ENCODE results near the gene ACSF3. TPM values are rescaled to one million over a fixed set of nuclear protein-coding genes. Genes with fewer than 3 reads are reported as not detected.
A peak's percentile ranks its signal among the peaks of the same experiment; 100 is the strongest.
"Not testable (repeated sequence)": the region's sequence is repeated elsewhere in the genome, so short reads cannot be mapped to it uniquely, and the experiment has no call there.

The ACSF3 gene
- total RNA-seq, 1 donor from 2014 or later, result 19.7 TPM

GRCh38 chr16:89185887-89186592, 92.4 kb downstream of the ACSF3 start:
- DNase-seq (ENCODE audit: low read depth), result not testable (repeated sequence)

GRCh38 chr16:89186593-89187031, 93.0 kb downstream of the ACSF3 start:
- DNase-seq (ENCODE audit: low read depth), result not testable (repeated sequence)

- peak; percentile 40 for DNase-seq (ENCODE audit: low read depth)
These were observed 93.5 kb downstream of the ACSF3 start for GRCh38 chr16:89187032-89187769.

- peak; percentile 31 for DNase-seq (ENCODE audit: low read depth)
These were observed 94.2 kb downstream of the ACSF3 start for GRCh38 chr16:89187770-89188392.

GRCh38 chr16:89188471-89189357, 95.1 kb downstream of the ACSF3 start:
- DNase-seq (ENCODE audit: low read depth), result not testable (repeated sequence)

GRCh38 chr16:89189358-89190025, 95.8 kb downstream of the ACSF3 start:
- no peak for DNase-seq (ENCODE audit: low read depth)

- DNase-seq (ENCODE audit: low read depth), result no peak
These were observed 96.7 kb downstream of the ACSF3 start for GRCh38 chr16:89190150-89190958.

- DNase-seq (ENCODE audit: low read depth), result no peak
These were observed 97.6 kb downstream of the ACSF3 start for GRCh38 chr16:89191033-89191900.

- no peak for DNase-seq (ENCODE audit: low read depth)
These were observed 98.2 kb downstream of the ACSF3 start for GRCh38 chr16:89191901-89192185.

- not testable (repeated sequence) for DNase-seq (ENCODE audit: low read depth)
These were observed 98.7 kb downstream of the ACSF3 start for GRCh38 chr16:89192186-89192955.

GRCh38 chr16:89192956-89193575, 99.4 kb downstream of the ACSF3 start:
- no peak for DNase-seq (ENCODE audit: low read depth)

- no peak for DNase-seq (ENCODE audit: low read depth)
These were observed 100.1 kb downstream of the ACSF3 start for GRCh38 chr16:89193576-89194293.

GRCh38 chr16:89194340-89195311, 101.0 kb downstream of the ACSF3 start:
- DNase-seq (ENCODE audit: low read depth), result no peak

GRCh38 chr16:89195521-89196171, 102.0 kb downstream of the ACSF3 start:
- DNase-seq (ENCODE audit: low read depth), result no peak

GRCh38 chr16:89197033-89197632, 103.5 kb downstream of the ACSF3 start:
- no peak for DNase-seq (ENCODE audit: low read depth)

Measured in myocyte (in vitro differentiated cells).